ENCODE measurements around the gene MYO5B. TPM values are rescaled to one million over a fixed set of nuclear protein-coding genes. Genes with fewer than 3 reads are reported as not detected.

Gene MYO5B
- total and polyA plus RNA-seq, 8 donors: 9.0 to 25.5 (median 12.1) TPM

- H3K4me1 ChIP-seq: no peaks in the 10 kb centered on the region
- H3K36me3 ChIP-seq: no peaks in the 10 kb centered on the region
- H3K4me3 ChIP-seq: no peak overlapping the region
- DNase-seq: no peak
- H3K9me3 ChIP-seq: no peaks in the 10 kb centered on the region
- H3K27ac ChIP-seq: no peak overlapping the region
- H3K27me3 ChIP-seq: no peaks in the 10 kb centered on the region
- no peak for ATAC-seq
- intact Hi-C loops (cut with DNase I): no loop called here
- TF ChIP-seq CTCF (IDR thresholded peaks at IDR 0.05): no peak
These were observed 87.4 kb downstream of the MYO5B start for GRCh38 chr18:50107468-50107977.

DNA sequence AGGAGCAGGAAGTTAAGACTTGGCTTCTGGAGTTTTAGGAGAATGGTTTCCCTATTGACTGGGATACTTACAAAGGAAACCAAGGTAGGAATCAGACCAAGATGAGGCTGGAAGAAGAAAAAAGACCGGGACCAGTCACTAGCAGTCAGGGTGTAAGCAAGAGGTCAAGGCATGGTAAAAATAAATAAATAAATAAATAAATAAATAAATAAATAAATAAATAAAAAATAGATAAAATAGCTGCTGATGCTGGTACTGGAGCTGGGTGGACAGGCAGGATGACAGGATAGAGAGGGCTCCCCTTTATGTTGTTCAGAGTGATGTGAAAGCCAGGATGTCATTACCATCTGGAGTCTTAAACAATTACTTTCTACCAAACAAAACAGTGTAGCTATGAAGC, 89.9 kb downstream of the MYO5B start:
- ATAC-seq: no peak
- no peak for DNase-seq
- H3K27ac ChIP-seq: no peak overlapping the region
- H3K4me1 ChIP-seq: no peaks in the 10 kb centered on the region
- no peak overlapping the region for H3K4me3 ChIP-seq
- H3K36me3 ChIP-seq: no peaks in the 10 kb centered on the region
- TF ChIP-seq CTCF (IDR thresholded peaks at IDR 0.05): no peak
- intact Hi-C loops (cut with DNase I): no loop called here
- no peaks in the 10 kb centered on the region for H3K9me3 ChIP-seq
- H3K27me3 ChIP-seq: no peaks in the 10 kb centered on the region

DNA sequence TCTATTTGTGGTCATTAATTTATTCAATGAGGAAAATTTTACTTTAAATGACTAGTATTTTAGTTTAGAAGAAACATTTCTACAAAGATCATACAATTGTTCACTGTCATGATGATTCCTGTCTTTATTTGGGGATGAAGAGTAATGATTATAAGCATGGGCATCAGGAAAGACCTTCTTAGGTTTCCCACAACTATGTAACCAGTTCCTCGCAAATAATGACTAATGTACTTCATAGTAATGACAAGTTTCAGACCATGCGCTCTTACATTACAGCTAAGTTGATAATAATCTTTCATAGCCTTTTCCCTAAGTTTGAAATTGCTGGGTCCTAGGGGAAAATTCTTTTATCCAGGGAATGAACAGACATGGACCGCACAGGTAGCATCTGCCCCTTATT, 90.5 kb downstream of the MYO5B start:
- Histone ChIP-seq H3K4me3 (no peak overlapping the region), H3K4me1 (no peaks in the 10 kb centered on the region), H3K27ac (no peak overlapping the region), H3K36me3 (no peaks in the 10 kb centered on the region), H3K27me3 (no peaks in the 10 kb centered on the region), H3K9me3 (no peaks in the 10 kb centered on the region)
- no peak for TF ChIP-seq CTCF (IDR thresholded peaks at IDR 0.05)
- DNase-seq: no peak
- intact Hi-C loops (cut with DNase I): no loop called here
- no peak for ATAC-seq

DNA sequence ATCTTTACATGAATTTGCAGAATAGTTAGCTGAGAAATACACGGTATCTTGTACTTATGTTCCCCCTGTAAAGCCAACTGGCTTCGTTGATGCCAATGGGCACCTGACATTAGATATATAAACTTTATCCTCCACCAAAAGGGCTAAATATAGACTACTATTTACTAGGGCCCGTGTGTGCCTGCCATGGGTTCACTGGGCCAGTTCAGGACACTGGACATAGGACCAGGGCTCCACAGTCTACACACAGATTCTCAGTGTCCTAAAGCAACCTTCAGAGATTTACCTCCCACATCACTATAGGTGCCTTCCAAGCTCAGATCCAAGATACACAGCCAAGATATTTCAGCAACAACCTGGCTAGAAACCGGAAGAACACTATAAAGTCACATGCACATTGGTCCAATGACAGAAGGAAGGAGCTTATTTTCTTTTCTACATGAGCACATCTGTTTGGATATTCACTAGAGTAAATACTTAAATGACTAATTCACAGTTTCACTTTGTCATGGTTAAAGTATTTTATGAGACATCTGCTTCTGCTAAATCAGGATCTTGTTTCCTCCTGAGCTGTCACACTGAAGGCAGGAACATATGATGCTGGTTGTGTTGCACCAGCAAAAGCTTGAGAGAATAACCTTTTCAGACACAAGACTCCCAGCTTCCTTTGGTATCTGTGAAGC, 95.1 kb downstream of the MYO5B start:
- no peak overlapping the region for H3K4me3 ChIP-seq
- no peaks in the 10 kb centered on the region for H3K27me3 ChIP-seq
- intact Hi-C loops (cut with DNase I): no loop called here
- ATAC-seq (no peak), DNase-seq (no peak)
- no peaks in the 10 kb centered on the region for H3K9me3 ChIP-seq
- no peak overlapping the region for H3K27ac ChIP-seq
- TF ChIP-seq CTCF (IDR thresholded peaks at IDR 0.05): no peak
- no peaks in the 10 kb centered on the region for H3K4me1 ChIP-seq
- H3K36me3 ChIP-seq: no peaks in the 10 kb centered on the region

GRCh38 chr18:50097702-50098101, 97.2 kb downstream of the MYO5B start:
- Histone ChIP-seq H3K4me3 (no peak overlapping the region), H3K36me3 (no peaks in the 10 kb centered on the region), H3K27ac (no peak overlapping the region), H3K27me3 (no peaks in the 10 kb centered on the region), H3K9me3 (no peaks in the 10 kb centered on the region), H3K4me1 (no peaks in the 10 kb centered on the region)
- TF ChIP-seq CTCF (IDR thresholded peaks at IDR 0.05): no peak
- ATAC-seq (peak; percentile 50), DNase-seq (no peak)
- intact Hi-C loops (cut with DNase I): no loop called here
